ENCODE data around the gene FCN2.
A peak's percentile ranks its signal among the peaks of the same experiment; 100 is the strongest.

The FCN2 gene

DNA sequence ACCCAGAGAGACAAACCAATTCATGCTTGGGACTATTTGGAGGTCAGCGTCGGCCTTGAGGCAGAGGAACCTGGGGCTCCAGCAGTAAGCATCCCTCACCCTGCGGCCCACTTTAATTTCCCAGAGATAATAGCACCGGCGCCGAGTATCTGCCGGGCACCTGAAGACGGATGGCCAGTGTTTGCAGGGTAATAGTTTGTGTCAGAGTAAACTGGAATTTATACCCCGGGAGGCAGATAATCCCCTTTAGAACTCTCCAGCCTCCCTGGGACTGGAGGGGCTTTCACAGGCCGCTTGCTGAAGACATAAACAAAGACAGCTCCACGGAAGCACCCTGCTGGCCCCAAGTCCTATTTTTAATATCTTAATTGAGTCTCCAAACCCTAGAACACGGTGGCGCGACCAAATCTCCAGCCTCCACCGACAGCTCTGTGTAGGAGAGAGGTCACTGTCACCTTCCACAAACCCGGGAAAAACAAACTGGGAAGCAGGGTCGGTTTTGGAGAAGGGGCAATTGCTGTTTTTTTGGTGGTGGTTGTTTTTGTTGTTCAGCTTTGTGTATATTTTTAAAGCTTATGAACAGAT, 54.5 kb downstream of the FCN2 start:
- no peak for DNase-seq

DNA sequence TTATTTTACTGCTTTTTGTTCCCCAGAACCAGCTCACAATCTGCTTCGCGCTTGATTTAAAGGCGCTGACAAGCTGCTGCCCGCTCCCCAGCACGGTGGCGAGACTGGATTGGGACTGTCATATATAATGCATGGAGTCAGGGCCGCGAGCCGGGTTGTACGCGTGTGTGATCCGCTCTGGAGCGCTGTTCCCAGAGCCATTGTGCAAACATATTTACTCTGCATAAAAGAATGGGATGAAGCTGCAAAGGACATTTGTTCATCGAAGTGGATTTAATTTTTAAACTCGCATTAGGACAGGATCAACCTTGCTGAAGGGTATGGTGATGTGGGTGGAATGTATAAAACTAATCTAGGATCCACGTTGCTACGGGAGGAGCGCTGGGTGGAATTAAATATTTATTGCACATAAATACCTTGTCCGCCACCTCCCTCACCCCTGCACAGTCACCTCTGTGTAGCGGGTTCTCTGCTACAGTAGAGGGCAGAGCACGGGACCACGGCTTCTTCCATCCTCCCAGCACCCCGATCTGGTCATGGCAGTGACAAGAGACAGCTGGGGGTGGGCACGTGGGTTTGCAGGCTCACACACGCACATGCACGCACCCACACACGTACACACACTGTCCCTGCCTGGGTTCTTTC, 55.2 kb downstream of the FCN2 start:
- DNase-seq = no peak

DNA sequence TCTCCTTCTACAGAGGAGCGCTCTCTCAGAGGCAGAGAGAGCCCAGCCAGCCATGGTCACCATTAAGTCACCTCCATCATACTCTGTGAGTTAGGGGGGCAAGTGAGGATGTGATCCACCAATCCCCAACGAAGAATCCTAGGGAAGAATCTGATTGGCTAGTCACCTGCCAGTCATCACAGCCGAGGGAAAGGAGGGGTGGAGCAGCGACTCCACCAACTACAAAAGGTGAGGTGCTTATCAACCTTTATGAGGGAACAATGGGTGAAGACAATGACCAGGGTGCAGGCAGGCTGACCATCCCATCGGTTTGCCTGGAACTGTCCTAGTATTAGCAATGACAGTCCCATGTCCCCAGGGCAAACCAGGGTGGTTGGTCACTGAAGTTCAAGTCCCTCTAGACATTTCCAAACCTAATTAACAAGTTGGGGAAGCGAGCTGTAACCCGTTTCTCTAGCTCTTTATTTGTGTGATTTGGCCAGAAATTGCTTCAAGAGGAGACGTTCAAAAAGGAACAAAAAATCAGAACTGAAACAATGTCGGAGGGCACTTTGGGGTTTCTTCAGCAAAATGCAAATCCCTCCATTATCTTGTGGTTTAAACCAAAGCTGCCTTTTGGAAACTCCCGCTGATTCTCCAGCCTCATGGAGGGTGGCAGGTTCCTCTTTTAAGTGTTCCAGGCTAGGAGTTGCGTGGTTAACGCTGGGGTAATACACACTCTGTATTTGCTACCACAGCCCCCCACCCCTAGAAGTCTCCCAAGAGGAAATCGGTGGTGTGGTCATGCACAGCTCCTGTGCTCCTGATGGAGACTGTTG, 55.9 kb downstream of the FCN2 start:
- peak; percentile 96 for DNase-seq

All from inflammatory macrophage treated with lipopolysaccharide for 4 hours (primary cell).